COLO668 (cell line): ENCODE measurements around the gene RPS27L.
"Not testable (repeated sequence)": the region's sequence is repeated elsewhere in the genome, so short reads cannot be mapped to it uniquely, and the experiment has no call there.

Experiments used
- DNase-seq: peaks from one replicate; lab custom pipeline; 2025; ENCODE audit not compliant: unreplicated experiment; lab: John Stamatoyannopoulos, UW

Gene RPS27L

GRCh38 chr15:63103416-63103815, 53.9 kb downstream of the RPS27L start:
- no peak for DNase-seq

DNA sequence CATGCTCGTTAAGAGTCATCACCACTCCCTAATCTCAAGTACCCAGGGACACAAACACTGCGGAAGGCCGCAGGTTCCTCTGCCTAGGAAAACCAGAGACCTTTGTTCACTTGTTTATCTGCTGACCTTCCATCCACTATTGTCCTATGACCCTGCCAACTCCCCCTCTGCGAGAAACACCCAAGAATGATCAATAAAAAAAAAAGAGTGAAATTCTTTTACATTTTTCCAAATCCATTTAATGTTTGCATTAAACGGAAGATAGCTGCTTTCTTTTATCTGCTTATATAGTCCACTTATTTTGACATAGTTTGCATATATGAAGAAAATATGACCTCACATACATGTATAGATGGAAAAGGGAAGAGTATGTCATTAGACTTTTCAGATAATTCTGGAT, 57.7 kb downstream of the RPS27L start:
- not testable (repeated sequence) for DNase-seq

DNA sequence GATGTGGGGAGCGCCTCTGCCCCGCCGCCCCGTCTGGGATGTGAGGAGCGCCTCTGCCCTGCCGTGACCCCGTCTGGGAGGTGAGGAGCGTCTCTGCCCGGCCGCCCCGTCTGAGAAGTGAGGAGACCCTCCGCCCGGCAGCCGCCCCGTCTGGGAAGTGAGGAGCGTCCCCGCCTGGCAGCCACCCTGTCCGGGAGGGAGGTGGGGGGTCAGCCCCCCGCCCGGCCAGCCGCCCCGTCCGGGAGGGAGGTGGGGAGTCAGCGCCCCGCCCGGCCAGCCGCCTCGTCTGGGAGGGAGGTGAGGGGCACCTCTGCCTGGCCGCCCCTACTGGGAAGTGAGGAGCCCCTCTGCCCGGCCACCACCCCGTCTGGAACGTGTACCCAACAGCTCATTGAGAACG, 58.4 kb downstream of the RPS27L start:
- not testable (repeated sequence) for DNase-seq
